ENCODE measurements around the gene INPP5K.
"Not testable (repeated sequence)": the region's sequence is repeated elsewhere in the genome, so short reads cannot be mapped to it uniquely, and the experiment has no call there.

The INPP5K gene

GRCh38 chr17:1450261-1450660 is 66.2 kb downstream of the INPP5K start:
- DNase-seq; in situ Hi-C loops (cut with MboI; ENCODE audit: low pct_unique_long_range_greater_than_20kb, low sequenced_read_pairs): not testable (repeated sequence)

GRCh38 chr17:1449412-1449967 is 66.9 kb downstream of the INPP5K start:
- DNase-seq, result no peak
- in situ Hi-C loops (cut with MboI; ENCODE audit: low pct_unique_long_range_greater_than_20kb, low sequenced_read_pairs), result no loop called here

- DNase-seq, result peak; percentile 47
These were observed 69.4 kb downstream of the INPP5K start for GRCh38 chr17:1447052-1447451.

GRCh38 chr17:1446201-1446600 is 70.2 kb downstream of the INPP5K start:
- in situ Hi-C loops (cut with MboI; ENCODE audit: low pct_unique_long_range_greater_than_20kb, low sequenced_read_pairs), result no loop called here
- no peak for DNase-seq

More at GRCh38 chr17:1447052-1447451, 69.4 kb downstream of the INPP5K start:
- in situ Hi-C loops (cut with MboI; ENCODE audit: low pct_unique_long_range_greater_than_20kb, low sequenced_read_pairs), result no loop called here

- in situ Hi-C loops (cut with MboI; ENCODE audit: low pct_unique_long_range_greater_than_20kb, low sequenced_read_pairs); DNase-seq: not testable (repeated sequence)
These were observed 70.7 kb downstream of the INPP5K start for GRCh38 chr17:1445695-1446094.
